ENCODE measurements around the gene DCAF10. TPM values are rescaled to one million over a fixed set of nuclear protein-coding genes. Genes with fewer than 3 reads are reported as not detected.

Gene DCAF10
- total and polyA plus RNA-seq, 2 donors (not counting 1 experiment from before 2014, with no cell fraction given), result 9.5 to 22.1 TPM

- H3K4me3 ChIP-seq (ENCODE audit: control extremely low read depth in 1 of 5, extremely low read depth in 1 of 5, insufficient read depth in 1 of 5, low read depth in 2 of 5, low read length in 4 of 5), result peak overlapping the region in 4 of 5 experiments; percentile 75 to 96 (median 84)
- intact Hi-C loops (cut with micrococcal nuclease), result loop anchor here (1.0 to 5.0 kb wide), 6 partner anchors 32 to 288 kb away; partner anchors contain the start of genes DCAF10, EXOSC3, FBXO10 and SLC25A51
Measured at GRCh38 chr9:37752642-37753488, 47.7 kb upstream of the DCAF10 start.

More at GRCh38 chr9:37752642-37753488, 47.7 kb upstream of the DCAF10 start:
- peak overlapping the region; percentile 74 for H3K9ac ChIP-seq (ENCODE audit: low read length)
- Mint-ChIP-seq H3K27me3 (no peaks in the 10 kb centered on the region), H3K27ac (peak overlapping the region; percentile 93), H3K9me3 (ENCODE audit: insufficient read depth) (no peaks in the 10 kb centered on the region), H3K4me1 (peaks cover 23% of the 10 kb centered on the region), H3K4me3 (peak overlapping the region; percentile 98)
- ChIA-PET CTCF (no interaction called here), POLR2A (no interaction called here)
- H3K79me2 ChIP-seq (ENCODE audit: control insufficient read depth, insufficient read depth, low read length), result peaks cover 19% of the 10 kb centered on the region
- H3K4me2 ChIP-seq (replicated peaks; ENCODE audit: low read depth, low read length, poor library complexity, severe bottlenecking), result peak overlapping the region; percentile 80
- TF ChIP-seq CTCF (IDR thresholded peaks at IDR 0.05), result no peak
- no peak for TF ChIP-seq EZH2 (IDR thresholded peaks at IDR 0.05; ENCODE audit: borderline replicate concordance, insufficient read depth, low read depth, low read length, poor library complexity, severe bottlenecking)
- ATAC-seq (ENCODE audit: low read depth) (no peak), DNase-seq (no peak)
- H3K4me1 ChIP-seq (ENCODE audit: control insufficient read depth in 2 of 2, insufficient read depth in 2 of 2, low read length in 2 of 2), result peaks cover 14 to 16% of the 10 kb centered on the region in 2 donors
- H3K27me3 ChIP-seq (replicated peaks in 1 of 4; ENCODE audit: control extremely low read depth in 1 of 4, control insufficient read depth in 3 of 4, insufficient read depth in 4 of 4, low read length in 3 of 4), result no peaks in the 10 kb centered on the region
- H4K20me1 ChIP-seq (ENCODE audit: control insufficient read depth, insufficient read depth, low read length, poor library complexity, severe bottlenecking), result no peaks in the 10 kb centered on the region
- H3K9me3 ChIP-seq (ENCODE audit: control extremely low read depth in 1 of 3, control insufficient read depth in 2 of 3, insufficient read depth in 1 of 3, low read length in 2 of 3), result peaks cover 0 to 4% (median 0%) of the 10 kb centered on the region in 3 donors
- H2AFZ ChIP-seq (ENCODE audit: insufficient read depth, low read depth, low read length, poor library complexity, severe bottlenecking), result peak overlapping the region; percentile 79
- no peaks in the 10 kb centered on the region for H3K36me3 ChIP-seq (replicated peaks in 1 of 2; ENCODE audit: control extremely low read depth in 1 of 2, control insufficient read depth in 1 of 2, extremely low read depth in 1 of 2, insufficient read depth in 2 of 2, low read length in 1 of 2)
- WGBS (ENCODE audit: insufficient coverage), result 99% methylated on average over 21 of the region's 29 CpGs
- H3K27ac ChIP-seq (ENCODE audit: low read length in 2 of 2), result peak overlapping the region; percentile 80 to 81

Data from B cell (primary cell).